Peyer's patch (tissue), 4 donors: ENCODE results near the gene ZSCAN5B. TPM values are rescaled to one million over a fixed set of nuclear protein-coding genes. Genes with fewer than 3 reads are reported as not detected.

Experiments
- DNase-seq, 3 donors: peaks; one replicate each; pipeline ENCODE4 v3.0.0-alpha.2; 2017 to 2019
- H3K27ac ChIP-seq, 4 donors: fragments of 200-600 bp; sonication (generic); one replicate each; pipeline ENCODE4 v1.5.1; 2016 to 2019
- H3K27me3 ChIP-seq, 2 donors: fragments of 200-600 bp; sonication (generic); one replicate each; pipeline ENCODE4 v1.5.1; 2019
- H3K36me3 ChIP-seq, 3 donors: fragments of 200-600 bp; sonication (generic); one replicate each; pipeline ENCODE4 v1.5.1; 2016 to 2019
- H3K4me1 ChIP-seq, 4 donors: fragments of 200-600 bp; sonication (generic); one replicate each; pipeline ENCODE4 v1.5.1; 2016 to 2019
- H3K4me3 ChIP-seq, 4 donors: fragments of 200-600 bp; sonication (generic); 1 replicate in 3 of 4; 2 replicates in 1 of 4; pipeline ENCODE4 v1.5.1; 2016 to 2019; ENCODE audit warnings: mild to moderate bottlenecking in 1 of 4
- H3K9me3 ChIP-seq, 4 donors: fragments of 200-600 bp; sonication (generic); one replicate each; pipeline ENCODE4 v1.5.1; 2016 to 2019; ENCODE audit warnings: mild to moderate bottlenecking in 1 of 4
- CTCF ChIP-seq, 6 experiments: fragments of 450-650 bp in 4 of 6; fragments of 200-600 bp in 2 of 6; sonication (generic) in 1 of 6; IDR thresholded peaks; one replicate each; pipeline ENCODE4 v1.5.1; 2017 to 2019; ENCODE audit warnings: antibody characterized with exemption in 6 of 6, mild to moderate bottlenecking in 3 of 6, moderate library complexity in 1 of 6
- POLR2A ChIP-seq, 2 donors: fragments of 450-650 bp; IDR thresholded peaks; one replicate each; pipeline ENCODE4 v1.5.1; 2017; ENCODE audit warnings: antibody characterized with exemption in 2 of 2, mild to moderate bottlenecking in 2 of 2, moderate library complexity in 2 of 2
- total RNA-seq, 4 donors: library from RNA; depleted of rRNA; stranded (reverse); fragments of >200 nt; gene quantifications; one replicate each; pipeline ENCODE4 v1.1.0, GENCODE V29; 2016

ZSCAN5B gene
- total RNA-seq, 4 donors from 2014 or later: not detected

GRCh38 chr19:56170261-56170660 lies 27.3 kb downstream of the ZSCAN5B start:
- peak in 2 of 3 donors; percentile 63 to 80 for DNase-seq
- no peaks in the 10 kb centered on the region for H3K27me3 ChIP-seq
- H3K4me3 ChIP-seq: no peak overlapping the region
- no peaks in the 10 kb centered on the region for H3K36me3 ChIP-seq
- no peak overlapping the region for H3K27ac ChIP-seq
- no peaks in the 10 kb centered on the region for H3K9me3 ChIP-seq
- H3K4me1 ChIP-seq: no peaks in the 10 kb centered on the region
- TF ChIP-seq CTCF (IDR thresholded peaks at IDR 0.05) (no peak), POLR2A (IDR thresholded peaks at IDR 0.05) (no peak)

- Histone ChIP-seq H3K4me1 (no peaks in the 10 kb centered on the region), H3K27me3 (no peaks in the 10 kb centered on the region), H3K4me3 (no peak overlapping the region), H3K36me3 (no peaks in the 10 kb centered on the region), H3K9me3 (no peaks in the 10 kb centered on the region), H3K27ac (no peak overlapping the region)
- no peak for TF ChIP-seq CTCF (IDR thresholded peaks at IDR 0.05)
- TF ChIP-seq POLR2A (IDR thresholded peaks at IDR 0.05): no peak
- no peak for DNase-seq
These were observed 30.5 kb downstream of the ZSCAN5B start for GRCh38 chr19:56167064-56167578.

GRCh38 chr19:56163097-56163496 lies 34.5 kb downstream of the ZSCAN5B start:
- Histone ChIP-seq H3K4me3 (no peak overlapping the region), H3K36me3 (peaks cover 0 to 16% (median 0%) of the 10 kb centered on the region in 3 donors), H3K4me1 (no peaks in the 10 kb centered on the region), H3K27me3 (no peaks in the 10 kb centered on the region), H3K27ac (no peak overlapping the region), H3K9me3 (no peaks in the 10 kb centered on the region)
- no peak for TF ChIP-seq CTCF (IDR thresholded peaks at IDR 0.05)
- no peak for DNase-seq

- Histone ChIP-seq H3K27ac (no peak overlapping the region), H3K27me3 (no peaks in the 10 kb centered on the region), H3K36me3 (peaks cover 0 to 16% (median 0%) of the 10 kb centered on the region in 3 donors), H3K4me1 (no peaks in the 10 kb centered on the region), H3K4me3 (no peak overlapping the region), H3K9me3 (no peaks in the 10 kb centered on the region)
- no peak for TF ChIP-seq POLR2A (IDR thresholded peaks at IDR 0.05)
- no peak for TF ChIP-seq CTCF (IDR thresholded peaks at IDR 0.05)
- no peak for DNase-seq
These were observed 35.3 kb downstream of the ZSCAN5B start for GRCh38 chr19:56162258-56162657.

- TF ChIP-seq POLR2A (IDR thresholded peaks at IDR 0.05) (no peak), CTCF (IDR thresholded peaks at IDR 0.05) (no peak)
- H3K4me3 ChIP-seq: no peak overlapping the region
- DNase-seq: no peak
- H3K36me3 ChIP-seq: peaks cover 0 to 16% (median 0%) of the 10 kb centered on the region in 3 donors
- no peaks in the 10 kb centered on the region for H3K27me3 ChIP-seq
- no peaks in the 10 kb centered on the region for H3K9me3 ChIP-seq
- no peaks in the 10 kb centered on the region for H3K4me1 ChIP-seq
- no peak overlapping the region for H3K27ac ChIP-seq
These were observed 36.0 kb downstream of the ZSCAN5B start for GRCh38 chr19:56161534-56161933.
